ENCODE data around the gene C9orf72.

GRCh38 chr9:27542508-27542907 is 30.8 kb downstream of the C9orf72 start:
- TF ChIP-seq CTCF (IDR thresholded peaks at IDR 0.05; ENCODE audit: insufficient read depth, low read length, poor library complexity, severe bottlenecking), result no peak
- no peak for TF ChIP-seq EZH2phosphoT487 (conservative IDR thresholded peaks at IDR 0.05; ENCODE audit: low read length)
